Loucy (cell line): ENCODE data around the gene MED17.

Source experiments
- EZH2phosphoT487 ChIP-seq: fragments of 200-600 bp; IDR thresholded peaks from 2 replicates; pipeline ENCODE4 v1.6.1; 2018; ENCODE audit warnings: antibody characterized with exemption, mild to moderate bottlenecking, moderate library complexity, borderline replicate concordance
- TF ChIP-seq, protein P1 (sequence below): fragments of 200-600 bp; sonication (generic); conservative IDR thresholded peaks from 2 replicates; pipeline ENCODE4 v1.5.1; 2014; ENCODE audit warnings: mild to moderate bottlenecking, antibody characterized with exemption, low read length

DNA sequence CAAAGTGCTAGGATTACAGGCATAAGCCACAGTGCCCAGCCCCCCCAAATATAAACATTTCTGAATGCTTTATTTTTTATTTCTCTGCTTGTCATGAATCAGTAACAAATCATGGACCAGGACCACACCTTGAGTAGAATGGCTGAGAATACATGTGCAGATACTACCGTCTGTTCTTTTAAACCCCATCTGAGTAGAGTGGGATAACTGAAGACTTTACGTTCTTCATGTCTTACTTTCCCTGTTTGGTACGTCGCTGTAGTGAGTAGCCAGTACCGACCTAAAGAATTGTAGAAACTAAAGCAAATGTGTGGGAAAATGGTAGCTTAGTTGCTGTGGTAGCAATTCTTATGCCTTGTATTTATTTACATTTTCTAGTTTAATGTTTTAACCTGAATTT is 29.9 kb downstream of the MED17 start:
- TF ChIP-seq, protein P1, sequence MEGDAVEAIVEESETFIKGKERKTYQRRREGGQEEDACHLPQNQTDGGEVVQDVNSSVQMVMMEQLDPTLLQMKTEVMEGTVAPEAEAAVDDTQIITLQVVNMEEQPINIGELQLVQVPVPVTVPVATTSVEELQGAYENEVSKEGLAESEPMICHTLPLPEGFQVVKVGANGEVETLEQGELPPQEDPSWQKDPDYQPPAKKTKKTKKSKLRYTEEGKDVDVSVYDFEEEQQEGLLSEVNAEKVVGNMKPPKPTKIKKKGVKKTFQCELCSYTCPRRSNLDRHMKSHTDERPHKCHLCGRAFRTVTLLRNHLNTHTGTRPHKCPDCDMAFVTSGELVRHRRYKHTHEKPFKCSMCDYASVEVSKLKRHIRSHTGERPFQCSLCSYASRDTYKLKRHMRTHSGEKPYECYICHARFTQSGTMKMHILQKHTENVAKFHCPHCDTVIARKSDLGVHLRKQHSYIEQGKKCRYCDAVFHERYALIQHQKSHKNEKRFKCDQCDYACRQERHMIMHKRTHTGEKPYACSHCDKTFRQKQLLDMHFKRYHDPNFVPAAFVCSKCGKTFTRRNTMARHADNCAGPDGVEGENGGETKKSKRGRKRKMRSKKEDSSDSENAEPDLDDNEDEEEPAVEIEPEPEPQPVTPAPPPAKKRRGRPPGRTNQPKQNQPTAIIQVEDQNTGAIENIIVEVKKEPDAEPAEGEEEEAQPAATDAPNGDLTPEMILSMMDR = no peak
- no peak for TF ChIP-seq EZH2phosphoT487
